Medulla oblongata (tissue), 1 donor: ENCODE measurements around the gene CCDC33.

Source experiments
- DNase-seq: peaks from one replicate; pipeline ENCODE4 v3.0.0-alpha.2; 2015; ENCODE audit errors: extremely low spot score

The CCDC33 gene

GRCh38 chr15:74235962-74236361, at the start of gene CCDC33:
Gene CCDC33, plus strand, starts transcription at chr15:74236326. Its CDS starts 394 bp downstream, at chr15:74236720.
- DNase-seq, result no peak

DNA sequence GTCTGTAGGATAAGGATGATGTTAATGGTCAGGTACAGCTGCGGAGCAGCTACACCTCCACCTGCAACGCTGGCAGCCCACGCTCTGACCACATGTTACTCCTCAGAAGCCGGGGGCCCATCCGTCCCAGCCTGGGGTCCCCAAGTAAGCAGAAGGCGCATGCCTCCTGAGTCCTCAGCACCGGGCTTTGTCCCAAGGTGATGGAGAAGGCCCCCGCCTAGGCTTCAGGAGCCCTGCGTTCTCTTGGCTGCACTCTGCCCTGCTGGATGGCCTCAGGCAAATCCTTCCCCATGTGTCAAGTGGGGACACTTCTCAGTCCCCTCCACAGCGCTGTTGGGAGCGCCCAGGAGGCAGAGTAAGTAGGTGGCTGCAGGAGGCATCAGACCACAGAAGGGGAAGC, 47.9 kb upstream of the CCDC33 start:
- no peak for DNase-seq

DNA sequence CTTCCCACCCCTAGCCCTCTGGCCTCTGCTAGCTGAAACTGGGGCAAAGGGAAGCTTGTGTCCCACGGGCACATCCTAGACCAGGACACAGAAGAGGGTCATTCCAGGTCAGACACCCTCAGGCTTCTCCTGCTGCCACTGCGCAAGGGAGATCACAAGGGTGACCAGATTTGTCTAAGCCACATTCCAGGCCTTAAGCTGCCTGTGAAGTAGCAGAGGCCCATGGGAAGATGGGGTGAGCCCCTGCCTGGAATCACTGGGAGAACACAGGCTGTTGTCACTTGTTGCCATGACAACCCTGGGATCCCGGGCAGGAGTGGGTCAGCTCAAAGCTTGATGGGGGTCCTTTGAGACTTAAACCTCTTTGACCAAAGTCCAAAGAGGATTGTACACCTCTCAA, 44.3 kb upstream of the CCDC33 start:
- DNase-seq, result no peak

- no peak for DNase-seq
These were observed 43.4 kb upstream of the CCDC33 start for GRCh38 chr15:74192751-74193150.

GRCh38 chr15:74193299-74193718, 42.8 kb upstream of the CCDC33 start:
- DNase-seq, result no peak

DNA sequence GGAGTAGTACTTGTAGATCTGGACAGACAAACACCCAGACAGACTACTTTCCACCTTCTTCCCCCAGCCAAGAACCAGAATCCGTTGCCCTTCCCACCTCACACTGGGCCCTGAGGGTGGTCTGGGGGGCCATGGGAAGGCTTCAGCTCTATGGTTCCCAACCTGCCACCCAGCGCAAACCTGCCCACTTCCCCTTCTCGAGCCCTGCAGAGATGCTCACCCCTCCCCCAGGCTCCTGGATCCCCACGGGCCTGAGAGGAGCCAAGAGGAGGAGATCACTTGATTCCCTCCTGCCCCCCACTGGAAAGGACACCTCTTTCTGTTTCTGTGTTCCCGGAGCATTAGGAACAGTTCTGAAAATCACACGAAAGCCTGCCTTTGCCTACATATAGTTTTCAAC, 42.2 kb upstream of the CCDC33 start:
- DNase-seq, result no peak

GRCh38 chr15:74194572-74195559, 41.3 kb upstream of the CCDC33 start:
- DNase-seq, result no peak

DNA sequence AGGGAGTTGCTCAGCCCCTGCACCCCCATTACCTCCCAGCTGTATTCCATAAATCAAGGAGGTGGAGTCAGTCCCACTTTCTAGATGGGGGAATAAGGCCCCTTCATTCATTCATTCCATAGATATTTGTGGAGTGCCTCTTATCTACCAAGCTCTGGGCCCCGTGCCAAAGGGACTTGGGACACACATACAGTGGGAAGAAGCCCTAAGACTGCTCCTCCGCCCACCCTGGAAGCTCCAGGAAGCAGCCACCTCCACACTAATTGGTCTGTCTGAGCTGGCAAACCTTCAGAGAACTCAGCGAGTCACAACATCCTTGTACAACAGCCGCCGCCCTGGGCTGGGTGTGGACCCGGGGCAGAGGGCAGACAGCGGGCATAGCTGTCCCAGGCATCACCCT, 40.0 kb upstream of the CCDC33 start:
- no peak for DNase-seq

DNA sequence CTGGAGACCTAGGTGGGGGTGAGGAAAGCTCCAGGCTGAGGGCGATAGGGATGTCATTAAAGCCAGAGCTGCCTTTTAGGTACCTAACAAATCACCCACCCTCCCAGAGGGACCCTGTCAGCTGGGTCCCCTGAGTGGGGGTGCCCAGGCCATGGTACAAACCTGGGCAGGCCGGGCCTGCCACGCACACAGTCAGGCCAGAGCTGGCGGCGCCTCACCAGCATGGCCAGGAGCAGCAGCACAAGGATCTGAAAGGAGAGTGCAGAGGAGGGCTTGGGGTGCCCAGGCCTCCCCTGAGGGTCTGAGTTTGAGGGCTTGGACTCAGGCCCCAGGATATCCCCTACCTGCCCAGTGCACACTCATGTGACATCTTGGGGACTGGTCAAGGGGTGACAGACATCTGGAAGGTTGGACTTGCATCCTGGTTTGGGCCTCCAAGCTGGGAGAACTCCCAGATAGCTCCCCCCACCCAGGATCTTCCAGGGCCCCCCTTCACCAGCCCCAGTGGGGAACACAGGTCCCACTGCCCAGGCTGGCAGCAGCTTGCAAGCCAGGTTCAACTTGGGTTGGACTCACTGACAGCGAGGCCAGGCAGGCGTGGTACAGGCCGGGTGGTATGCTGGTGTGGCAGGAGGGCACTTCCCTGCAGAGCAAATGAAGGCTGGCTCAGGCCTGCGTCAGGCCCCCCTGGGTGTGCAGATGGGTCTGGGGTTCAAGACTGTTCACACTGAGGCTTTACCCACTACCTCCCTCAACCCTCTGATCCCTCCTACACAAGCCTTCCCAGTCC, 38.8 kb upstream of the CCDC33 start:
- DNase-seq, result no peak

- DNase-seq, result no peak
These were observed 36.9 kb upstream of the CCDC33 start for GRCh38 chr15:74199297-74199652.

- no peak for DNase-seq
These were observed 35.7 kb upstream of the CCDC33 start for GRCh38 chr15:74200412-74200815.

- no peak for DNase-seq
These were observed 35.2 kb upstream of the CCDC33 start for GRCh38 chr15:74200871-74201419.

DNA sequence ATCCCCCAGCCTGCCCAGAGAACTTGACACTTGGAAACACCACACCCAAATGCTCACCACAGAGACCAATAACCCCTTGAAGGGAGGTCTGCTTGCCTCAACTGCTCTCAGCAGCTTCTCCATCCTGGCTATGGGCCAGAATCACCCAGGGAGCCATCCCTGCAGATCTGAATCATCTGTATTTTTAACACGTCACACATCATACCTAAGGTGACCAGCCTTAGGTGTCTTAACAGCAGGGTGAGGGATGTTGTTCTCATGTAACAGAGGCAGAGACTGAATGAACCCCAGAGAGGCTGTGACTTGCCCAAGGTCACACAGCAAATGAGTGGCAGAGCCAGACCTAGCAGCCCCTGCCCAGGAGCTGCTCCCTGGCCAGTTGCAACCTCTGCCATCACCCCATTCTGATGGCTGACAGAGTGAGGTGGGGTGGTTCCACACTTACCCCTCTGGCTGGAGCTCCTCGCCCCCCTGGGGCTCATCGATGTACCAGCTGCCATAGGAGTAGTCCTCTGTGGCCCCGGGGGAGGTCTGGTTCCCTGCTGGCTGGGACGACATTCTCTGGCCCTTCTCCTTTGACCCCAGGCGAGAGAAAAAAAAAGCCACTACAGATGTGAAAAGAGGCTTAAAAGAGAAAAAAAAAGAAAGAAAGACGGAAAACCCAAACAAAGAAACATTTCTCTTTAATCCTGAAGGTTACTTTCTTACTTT, 34.3 kb upstream of the CCDC33 start:
- no peak for DNase-seq

- no peak for DNase-seq
These were observed 33.4 kb upstream of the CCDC33 start, which contains the start of gene STRA6 for GRCh38 chr15:74202452-74203401. Gene STRA6, minus strand, starts transcription at chr15:74202787. Its CDS starts 520 bp downstream, at chr15:74202267.

DNA sequence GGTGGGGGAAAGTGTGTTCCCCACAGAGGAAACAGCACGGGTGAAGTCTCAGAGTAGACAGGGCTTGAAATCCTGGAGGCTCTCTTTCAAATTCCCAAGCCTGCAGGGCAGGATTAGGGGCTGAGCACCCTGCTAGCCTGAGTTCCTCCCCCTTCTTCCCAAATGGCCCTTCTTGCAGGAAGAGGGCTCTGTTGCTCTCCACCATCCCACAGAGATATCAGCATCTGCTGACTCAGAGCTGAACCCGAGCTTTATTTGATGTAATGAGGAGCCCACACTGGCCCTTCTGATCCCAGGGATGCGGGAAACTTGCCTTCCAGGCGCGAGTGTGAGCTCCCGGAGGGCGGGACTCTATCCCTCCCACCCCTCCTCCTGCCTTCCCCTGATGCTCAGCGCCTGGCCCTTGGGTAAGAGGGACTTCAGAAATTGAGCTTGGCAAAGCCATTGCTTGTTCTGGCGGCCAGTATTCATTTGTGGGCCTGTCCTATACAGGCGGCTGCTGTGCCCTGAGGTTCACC, 32.2 kb upstream of the CCDC33 start:
- DNase-seq, result peak; percentile 24

- no peak for DNase-seq
These were observed 30.6 kb upstream of the CCDC33 start for GRCh38 chr15:74205582-74205947.

DNA sequence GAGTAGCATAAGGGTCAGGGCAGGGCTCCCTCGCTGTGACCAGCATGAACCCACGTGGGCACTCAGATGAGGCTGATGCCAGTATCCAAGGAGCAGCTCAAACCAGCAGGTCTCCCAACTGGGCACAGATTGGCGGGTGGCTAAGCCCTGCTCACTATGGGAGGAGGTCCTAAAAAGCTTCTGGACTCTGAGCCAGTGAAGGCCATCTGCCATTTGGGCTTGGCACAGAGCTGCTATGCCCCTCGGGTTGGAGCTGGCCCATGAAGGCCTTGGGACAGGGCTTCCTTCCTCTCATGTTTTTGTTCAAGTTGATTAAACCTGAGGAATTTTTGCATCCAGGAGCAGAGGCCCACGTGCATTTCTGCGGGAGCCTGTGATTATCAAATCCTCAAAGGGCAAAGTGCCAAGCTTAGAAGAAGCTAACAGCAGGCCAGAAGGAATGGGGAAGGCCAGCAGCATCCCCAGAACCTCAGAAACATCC, 29.3 kb upstream of the CCDC33 start:
- DNase-seq, result peak; percentile 20

GRCh38 chr15:74207652-74208440, 28.3 kb upstream of the CCDC33 start:
- DNase-seq, result no peak

GRCh38 chr15:74208496-74208895, 27.6 kb upstream of the CCDC33 start:
- DNase-seq, result no peak
